Astrocyte (in vitro differentiated cells and primary cell): Measurements from ENCODE around the gene MCTP1.

Experiments used
- EZH2 ChIP-seq: IDR thresholded peaks from 2 replicates; pipeline ENCODE4 v1.6.1; 2012; ENCODE audit warnings: mild to moderate bottlenecking, low read length, inconsistent platforms; ENCODE audit not compliant: insufficient read depth
- TF ChIP-seq, protein P1 (sequence below): IDR thresholded peaks from 2 replicates; pipeline ENCODE4 v1.5.1; 2011; ENCODE audit warnings: low read depth, mild to moderate bottlenecking, inconsistent platforms, low read length, moderate library complexity; ENCODE audit not compliant: insufficient read depth

- TF ChIP-seq, protein P1, sequence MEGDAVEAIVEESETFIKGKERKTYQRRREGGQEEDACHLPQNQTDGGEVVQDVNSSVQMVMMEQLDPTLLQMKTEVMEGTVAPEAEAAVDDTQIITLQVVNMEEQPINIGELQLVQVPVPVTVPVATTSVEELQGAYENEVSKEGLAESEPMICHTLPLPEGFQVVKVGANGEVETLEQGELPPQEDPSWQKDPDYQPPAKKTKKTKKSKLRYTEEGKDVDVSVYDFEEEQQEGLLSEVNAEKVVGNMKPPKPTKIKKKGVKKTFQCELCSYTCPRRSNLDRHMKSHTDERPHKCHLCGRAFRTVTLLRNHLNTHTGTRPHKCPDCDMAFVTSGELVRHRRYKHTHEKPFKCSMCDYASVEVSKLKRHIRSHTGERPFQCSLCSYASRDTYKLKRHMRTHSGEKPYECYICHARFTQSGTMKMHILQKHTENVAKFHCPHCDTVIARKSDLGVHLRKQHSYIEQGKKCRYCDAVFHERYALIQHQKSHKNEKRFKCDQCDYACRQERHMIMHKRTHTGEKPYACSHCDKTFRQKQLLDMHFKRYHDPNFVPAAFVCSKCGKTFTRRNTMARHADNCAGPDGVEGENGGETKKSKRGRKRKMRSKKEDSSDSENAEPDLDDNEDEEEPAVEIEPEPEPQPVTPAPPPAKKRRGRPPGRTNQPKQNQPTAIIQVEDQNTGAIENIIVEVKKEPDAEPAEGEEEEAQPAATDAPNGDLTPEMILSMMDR: no peak
- no peak for TF ChIP-seq EZH2
Observed at GRCh38 chr5:94690778-94691177, 594.1 kb downstream of the MCTP1 start.
